Activated effector memory CD4-positive, alpha-beta T cell treated with Interleukin-2 at 50 U/mL for 16 hours (primary cell): ENCODE measurements around the gene SLC16A13.

Experiments used
- DNase-seq: peaks from one replicate; pipeline ENCODE4 v3.0.0-alpha.2; 2020

SLC16A13 gene

DNA sequence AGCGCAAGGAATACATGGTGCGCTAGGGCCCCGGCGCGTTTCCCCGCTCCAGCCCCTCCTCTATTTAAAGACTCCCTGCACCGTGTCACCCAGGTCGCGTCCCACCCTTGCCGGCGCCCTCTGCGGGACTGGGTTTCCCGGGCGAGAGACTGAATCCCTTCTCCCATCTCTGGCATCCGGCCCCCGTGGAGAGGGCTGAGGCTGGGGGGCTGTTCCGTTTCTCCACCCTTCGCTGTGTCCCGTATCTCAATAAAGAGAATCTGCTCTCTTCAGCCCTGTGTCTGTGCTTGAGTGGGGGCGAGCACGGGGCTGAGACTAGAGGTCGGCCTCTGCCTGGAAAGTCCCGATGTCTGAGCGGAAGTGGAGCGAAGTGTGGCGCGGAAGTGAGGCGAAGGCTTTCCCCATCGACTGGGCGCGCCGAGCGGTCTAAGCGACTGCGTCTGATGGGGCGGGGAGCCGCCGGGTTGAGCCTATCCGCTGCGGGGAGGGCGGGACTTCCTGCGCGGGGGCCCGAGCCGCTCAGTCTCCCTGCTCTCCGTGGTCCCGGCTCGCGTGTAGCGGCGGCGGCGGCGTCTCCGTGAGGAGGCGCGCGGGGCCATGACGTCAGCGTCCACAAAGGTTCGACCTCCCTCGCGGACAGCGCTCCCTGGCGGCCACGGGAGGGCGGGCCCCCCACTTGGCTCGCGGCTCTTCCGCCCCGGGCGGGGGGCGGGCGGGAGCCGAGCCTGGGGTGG, 21.4 kb upstream of the SLC16A13 start:
- DNase-seq = peak; percentile 97

DNA sequence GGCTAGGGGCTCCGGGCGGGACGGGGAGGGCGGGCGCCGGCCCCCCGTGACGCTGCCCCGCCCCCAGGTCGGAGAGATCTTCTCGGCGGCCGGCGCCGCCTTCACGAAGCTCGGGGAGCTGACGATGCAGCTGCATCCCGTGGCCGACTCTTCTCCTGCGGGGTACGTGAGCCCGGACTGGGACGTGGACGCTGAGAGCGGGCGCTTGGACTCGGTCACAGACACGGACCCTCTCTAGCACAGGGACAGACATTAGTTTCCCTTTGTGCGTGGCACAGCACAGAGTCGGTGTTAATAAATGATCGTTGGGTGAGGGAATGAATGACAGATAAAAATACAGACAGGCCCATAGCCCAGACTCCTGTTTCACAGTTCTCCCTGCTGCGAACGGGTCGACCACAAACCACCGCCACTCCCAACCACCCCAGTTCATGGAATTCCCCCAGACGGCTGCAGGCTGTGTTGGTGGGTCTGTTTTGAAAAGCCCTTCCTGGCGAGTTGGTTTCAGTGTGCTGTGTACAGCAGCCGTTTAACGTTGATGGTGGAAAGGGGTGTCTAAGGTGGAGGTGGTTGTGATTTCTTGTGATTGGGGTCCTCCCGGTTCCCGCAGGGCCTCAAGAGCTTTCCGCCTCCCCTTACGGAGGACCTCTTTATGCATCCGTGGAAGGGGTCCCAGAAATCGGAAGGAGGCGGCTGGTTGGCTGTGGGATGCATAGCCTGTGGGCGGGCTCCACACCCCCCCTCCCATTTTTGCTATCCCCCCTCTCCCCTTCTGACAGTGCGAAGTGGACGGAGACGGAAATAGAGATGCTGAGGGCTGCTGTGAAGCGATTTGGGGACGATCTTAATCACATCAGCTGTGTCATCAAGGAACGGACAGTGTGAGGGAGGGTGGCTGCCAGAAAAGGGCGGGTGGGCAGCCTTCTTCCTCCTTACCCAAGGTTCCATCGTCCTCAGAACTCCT, 20.5 kb upstream of the SLC16A13 start:
- peak; percentile 66 for DNase-seq

DNA sequence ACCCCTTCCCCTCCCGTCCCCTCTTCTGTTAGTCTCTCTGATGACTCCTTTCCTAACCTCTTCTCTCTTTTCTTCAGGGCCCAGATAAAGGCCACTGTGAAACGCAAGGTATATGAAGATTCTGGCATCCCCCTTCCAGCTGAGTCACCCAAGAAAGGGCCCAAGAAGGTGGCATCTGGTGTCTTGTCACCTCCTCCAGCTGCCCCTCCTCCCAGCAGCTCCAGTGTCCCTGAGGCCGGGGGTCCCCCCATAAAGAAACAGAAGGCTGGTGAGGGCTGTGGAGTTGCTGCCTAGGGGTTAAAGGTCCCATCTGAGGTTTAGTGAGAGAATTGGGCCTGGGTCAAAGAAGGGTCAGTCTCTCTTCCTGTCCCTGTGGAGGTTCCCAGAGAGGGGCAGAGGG, 19.4 kb upstream of the SLC16A13 start:
- no peak for DNase-seq

DNA sequence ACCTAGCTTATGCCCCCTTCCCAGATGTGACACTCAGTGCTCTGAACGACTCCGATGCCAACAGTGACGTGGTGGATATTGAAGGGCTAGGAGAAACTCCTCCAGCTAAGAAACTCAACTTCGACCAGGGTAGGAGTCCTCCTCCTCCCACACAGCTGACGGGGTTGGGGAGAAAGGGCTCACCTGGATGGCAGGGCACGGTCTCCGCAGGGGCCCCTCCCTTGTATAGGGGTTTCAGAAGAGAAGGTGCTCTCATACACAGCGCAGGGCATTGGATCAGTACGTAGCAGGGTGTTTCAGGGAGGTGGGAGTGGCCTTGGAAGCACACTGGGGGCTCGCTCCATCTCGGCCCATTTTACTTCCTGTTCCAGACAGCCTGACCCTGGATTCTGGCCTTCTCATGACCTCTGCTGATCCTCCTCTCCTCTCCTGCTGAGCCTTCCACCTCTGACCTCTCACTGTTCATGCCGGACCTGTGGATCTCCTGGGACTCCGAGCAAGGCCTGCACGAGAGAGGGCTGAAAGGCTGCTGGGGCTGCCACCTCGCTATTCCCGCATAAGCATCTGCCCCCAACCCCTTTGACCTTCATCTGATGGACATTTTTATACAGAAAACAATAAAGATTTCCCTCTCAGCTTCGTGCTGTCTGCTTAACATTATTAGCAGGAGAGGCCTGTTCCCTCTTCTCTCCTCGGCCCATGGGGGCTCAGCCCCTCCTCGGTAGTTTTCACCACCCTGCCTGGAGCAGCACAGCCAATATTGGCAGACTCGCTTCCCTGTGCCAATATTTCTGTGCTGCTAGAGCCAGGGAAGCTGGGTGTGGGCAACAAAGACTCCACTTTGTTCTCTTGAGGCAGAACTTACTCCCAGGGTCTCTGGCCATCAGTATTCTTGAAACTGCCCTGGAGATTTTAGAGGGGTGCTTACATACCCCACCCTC, 18.7 kb upstream of the SLC16A13 start:
- DNase-seq = no peak

DNA sequence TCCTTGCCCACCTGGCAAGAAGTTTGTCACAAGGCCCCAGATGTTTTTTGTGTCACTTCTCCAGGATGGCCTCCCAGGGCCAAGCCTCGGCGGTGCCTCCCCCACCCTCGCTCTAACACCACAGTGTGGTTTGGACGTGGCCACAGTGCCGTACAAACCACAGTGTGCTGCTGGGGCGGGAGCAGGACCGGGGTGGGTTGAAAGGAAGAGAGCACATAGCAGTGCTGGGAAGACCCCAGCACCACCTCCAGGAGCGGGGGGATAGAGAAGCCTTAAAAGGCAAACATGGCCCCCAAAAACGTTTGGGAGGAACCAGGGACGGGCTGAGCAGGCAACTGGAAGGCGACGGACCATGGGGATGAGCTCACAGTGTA, 18.0 kb upstream of the SLC16A13 start:
- no peak for DNase-seq

DNA sequence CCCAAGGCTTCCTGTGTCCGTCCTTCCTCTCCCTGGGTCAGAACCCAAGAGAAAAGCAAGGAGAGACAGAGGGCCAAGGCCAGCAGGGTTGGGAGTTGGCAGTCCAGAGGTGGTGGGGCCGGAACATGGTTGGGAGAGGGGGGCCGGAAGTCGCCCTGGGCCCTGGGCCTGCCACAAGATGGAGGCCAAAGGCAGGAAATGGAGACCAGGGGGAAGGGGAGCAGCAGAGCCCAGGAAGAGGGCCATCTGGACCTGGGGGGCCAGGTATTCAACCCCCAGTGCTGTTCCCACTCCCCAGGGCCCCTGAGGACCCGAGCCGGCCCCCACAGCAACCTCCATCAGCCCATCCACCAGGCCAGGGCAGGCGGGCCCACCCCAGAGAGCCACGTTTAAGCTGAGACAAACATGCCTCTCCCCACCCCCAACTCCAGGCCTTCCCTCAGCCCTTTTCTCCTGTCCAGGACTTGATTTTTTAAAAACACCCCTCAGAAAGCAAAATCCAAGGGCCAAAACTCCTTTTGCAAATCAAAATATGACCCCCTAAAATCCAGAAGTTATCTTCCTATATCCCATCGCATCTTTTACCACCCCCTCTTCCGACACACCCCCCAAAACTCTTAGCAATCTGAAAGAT, 17.4 kb upstream of the SLC16A13 start:
- DNase-seq = no peak

DNA sequence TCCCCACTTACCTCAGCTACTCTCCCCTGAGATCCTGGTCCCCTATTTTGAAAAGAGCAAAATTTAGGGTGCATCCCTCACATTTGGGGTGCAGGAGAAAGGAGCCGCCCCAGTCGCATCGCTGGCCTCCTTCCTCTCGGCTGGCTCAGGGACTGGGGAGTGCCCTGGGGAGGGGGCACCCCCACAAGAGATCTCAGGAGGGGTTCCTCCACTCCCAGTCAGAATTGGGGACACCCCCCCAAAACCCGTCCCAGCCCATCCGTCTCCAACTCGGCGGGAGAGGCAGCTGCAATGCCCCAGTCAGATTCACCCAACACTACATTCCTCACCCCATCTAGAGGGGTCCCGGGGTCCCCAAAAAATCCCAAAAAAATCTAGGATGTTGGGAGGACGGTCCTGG, 16.4 kb upstream of the SLC16A13 start:
- no peak for DNase-seq

DNA sequence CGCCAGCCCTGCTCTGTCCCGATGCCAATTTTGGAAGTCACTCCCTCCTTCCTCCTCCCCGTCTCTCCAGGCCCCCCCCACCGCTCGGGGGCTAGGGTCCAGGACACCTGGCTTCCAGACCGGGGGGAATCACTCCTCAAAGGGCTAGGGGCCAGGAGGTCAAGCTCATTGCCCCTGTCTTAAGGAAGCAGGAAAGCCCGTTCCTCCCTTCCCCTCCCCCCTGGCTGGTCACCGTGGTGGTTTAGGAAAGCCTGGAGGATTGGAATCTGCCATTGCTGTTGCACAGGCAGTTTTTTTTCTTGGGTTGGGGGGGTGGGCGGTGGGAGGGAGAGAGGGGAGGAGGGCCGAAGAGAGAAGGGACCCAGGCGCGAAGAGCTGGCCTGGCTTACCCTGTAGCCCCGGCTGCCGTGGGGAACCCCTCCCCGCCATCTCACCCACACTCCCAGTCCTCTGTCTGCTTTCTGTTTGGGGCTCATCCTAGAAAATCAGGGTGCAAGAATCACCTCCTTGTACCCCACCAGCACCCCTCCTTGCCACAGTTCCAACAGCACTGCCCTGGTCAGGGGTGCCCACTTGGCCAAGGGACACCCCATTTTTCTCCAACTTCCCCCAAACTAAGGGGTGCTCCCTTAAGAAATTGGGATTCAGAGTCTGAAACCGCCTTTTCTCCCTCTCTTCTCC, 15.8 kb upstream of the SLC16A13 start:
- DNase-seq = no peak

DNA sequence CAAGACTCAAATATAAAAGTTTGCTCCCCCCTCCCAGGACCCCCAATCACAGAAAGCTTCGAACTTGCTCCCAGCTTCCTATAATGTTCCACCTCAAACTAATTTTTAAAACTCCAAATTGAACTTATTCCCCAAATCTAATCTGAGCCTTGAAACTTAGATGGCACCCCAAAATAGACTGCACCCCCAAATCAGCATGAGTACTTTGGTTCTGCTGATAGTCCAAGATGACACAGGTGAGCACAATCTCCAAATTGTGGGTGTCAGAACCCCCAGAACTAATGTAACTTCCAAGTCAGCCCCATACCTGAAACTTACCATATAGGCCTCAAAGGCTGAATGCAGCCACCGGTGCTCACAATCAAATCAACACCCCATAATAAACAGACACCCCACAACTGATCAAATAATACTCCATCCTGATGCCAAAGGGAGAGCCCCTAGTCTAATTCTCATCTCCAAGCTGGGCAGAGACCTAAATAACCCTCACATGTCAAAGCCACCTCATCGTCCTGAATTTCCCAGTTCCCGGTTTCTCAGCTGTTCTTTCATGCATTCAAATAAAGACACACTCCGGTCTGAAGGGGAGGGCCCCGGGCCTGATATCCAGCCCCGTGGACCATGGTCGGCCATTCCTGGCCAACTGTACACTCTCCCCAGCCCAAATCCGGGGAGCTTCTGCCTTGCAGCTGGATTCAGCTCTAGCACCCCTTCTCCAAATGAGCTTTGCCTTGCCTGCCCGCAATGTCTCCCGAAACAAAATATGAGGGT, 14.7 kb upstream of the SLC16A13 start:
- DNase-seq = no peak

DNA sequence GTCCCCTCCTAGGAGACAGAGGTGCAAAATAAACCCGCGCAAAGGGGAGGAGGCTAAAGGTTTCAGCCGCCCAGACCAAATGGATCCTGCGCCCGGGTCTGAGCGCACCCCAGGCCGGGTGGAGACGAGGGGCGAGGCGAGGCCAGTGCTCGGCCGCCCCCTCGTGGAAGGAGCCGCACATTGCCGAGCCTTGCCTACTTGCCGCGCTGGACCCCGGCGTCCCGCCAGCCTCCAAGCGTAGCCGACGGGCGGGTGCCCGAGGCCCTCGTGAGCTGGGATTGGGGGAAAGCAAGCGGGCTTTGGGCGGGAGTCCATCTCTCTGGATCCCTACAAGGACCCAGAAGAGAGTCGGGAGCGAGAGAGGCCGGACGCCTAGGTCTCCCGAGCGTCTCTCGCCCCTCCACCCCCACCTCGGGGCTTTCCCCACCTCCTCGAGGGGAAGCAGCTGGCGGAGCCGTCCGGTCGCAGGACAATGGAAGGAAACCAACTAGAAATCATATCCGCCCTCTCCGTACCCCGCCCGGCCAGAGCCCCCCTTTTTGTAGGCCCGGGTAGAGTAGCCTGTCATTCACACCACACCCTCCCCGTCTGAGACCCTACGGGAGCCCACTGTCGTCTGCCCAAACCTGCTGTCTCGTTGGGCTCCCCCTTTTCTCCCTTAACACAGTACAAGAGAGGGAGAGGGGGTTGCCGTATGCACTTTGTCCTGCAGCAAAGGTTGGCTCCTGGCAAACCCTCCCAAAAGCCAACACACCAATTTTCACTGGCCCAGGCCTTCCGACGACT, 13.6 kb upstream of the SLC16A13 start:
- DNase-seq = peak; percentile 69

DNA sequence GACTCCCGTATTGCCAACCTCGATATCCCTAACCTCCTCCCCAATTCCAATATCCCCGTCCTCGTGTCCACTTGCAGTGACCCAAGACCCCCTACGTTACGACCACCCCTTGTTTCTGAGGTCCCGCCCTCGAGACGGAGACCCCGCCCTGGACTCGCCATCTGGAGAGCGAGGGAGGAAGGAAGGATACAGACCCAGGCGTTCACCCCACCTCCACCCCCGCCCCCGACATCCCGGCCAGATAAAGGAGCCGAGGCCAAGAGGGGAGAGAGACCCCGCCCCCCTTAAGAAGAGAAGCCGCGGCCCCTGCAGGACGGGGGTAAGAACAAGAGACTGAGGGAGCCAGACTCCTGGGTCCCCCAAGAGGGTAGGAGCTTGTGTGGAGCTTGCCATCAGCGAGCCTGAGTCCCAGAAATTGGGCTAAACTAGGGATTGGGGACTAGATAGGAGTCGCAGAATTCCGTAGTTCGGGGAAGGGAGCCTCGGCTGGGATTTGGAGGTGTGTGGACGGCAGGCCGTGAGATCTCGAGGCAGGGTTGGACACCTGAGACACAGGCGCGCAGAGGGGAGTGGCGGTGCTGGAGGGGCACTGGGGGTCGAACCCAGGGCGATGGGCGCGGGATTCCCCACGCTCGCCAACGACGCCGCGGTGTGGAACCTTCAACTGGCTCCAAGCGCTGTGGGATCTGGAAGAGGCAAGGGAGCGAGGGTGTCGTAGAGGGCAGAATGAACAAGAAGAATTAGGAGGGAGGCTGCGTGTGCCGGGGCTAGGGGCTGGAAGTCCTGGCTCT, 12.8 kb upstream of the SLC16A13 start, which contains the start of gene BCL6B:
TSS of gene BCL6B (plus strand) at position 270 of the 791 bp plus-strand sequence. CDS start 622 bp downstream, outside the sequence.
- no peak for DNase-seq

DNA sequence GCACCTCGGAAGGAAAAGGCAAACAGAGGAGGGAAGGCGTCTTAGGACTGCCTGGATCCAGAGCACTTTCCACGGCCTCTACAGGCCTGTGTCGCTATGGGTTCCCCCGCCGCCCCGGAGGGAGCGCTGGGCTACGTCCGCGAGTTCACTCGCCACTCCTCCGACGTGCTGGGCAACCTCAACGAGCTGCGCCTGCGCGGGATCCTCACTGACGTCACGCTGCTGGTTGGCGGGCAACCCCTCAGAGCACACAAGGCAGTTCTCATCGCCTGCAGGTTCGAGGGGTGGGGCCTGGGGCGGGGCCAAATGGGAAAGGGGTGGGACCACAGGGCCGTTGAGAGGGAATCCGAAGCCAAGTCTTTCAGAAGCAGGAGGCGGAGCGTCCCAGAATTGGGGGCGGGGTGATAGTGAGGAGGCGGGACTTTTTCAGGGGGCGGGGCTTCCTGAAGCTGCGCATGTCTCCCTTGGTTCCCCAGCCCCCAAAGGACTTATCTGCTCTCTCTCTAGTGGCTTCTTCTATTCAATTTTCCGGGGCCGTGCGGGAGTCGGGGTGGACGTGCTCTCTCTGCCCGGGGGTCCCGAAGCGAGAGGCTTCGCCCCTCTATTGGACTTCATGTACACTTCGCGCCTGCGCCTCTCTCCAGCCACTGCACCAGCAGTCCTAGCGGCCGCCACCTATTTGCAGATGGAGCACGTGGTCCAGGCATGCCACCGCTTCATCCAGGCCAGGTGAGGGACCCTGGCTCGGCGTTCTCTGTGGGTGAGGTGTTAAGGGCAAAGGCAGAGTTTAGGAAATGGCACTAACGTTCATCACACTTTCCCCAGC, 12.0 kb upstream of the SLC16A13 start:
- DNase-seq = peak; percentile 85

DNA sequence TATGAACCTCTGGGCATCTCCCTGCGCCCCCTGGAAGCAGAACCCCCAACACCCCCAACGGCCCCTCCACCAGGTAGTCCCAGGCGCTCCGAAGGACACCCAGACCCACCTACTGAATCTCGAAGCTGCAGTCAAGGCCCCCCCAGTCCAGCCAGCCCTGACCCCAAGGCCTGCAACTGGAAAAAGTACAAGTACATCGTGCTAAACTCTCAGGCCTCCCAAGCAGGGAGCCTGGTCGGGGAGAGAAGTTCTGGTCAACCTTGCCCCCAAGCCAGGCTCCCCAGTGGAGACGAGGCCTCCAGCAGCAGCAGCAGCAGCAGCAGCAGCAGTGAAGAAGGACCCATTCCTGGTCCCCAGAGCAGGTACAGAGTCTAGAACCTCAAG, 11.4 kb upstream of the SLC16A13 start:
- DNase-seq = no peak

DNA sequence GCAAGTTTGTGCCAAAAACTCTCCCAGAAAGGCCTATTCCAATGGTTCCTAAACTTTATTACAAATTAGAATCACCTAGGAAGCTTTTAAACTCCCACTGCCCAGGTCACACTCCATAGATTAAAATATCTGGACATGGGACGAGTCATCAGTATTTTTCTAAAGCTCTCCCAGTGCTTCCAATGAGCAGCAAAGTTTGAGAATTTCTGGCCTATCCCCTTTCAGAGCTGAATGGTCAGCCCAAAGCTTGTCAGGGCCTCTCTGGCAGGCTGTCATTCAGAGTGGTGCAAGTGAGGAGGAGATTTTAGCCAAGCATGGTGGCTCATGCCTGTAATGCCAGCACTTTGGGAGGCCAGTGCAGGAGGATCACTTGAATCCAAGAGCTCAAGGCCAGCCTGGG, 10.6 kb upstream of the SLC16A13 start:
- no peak for DNase-seq

DNA sequence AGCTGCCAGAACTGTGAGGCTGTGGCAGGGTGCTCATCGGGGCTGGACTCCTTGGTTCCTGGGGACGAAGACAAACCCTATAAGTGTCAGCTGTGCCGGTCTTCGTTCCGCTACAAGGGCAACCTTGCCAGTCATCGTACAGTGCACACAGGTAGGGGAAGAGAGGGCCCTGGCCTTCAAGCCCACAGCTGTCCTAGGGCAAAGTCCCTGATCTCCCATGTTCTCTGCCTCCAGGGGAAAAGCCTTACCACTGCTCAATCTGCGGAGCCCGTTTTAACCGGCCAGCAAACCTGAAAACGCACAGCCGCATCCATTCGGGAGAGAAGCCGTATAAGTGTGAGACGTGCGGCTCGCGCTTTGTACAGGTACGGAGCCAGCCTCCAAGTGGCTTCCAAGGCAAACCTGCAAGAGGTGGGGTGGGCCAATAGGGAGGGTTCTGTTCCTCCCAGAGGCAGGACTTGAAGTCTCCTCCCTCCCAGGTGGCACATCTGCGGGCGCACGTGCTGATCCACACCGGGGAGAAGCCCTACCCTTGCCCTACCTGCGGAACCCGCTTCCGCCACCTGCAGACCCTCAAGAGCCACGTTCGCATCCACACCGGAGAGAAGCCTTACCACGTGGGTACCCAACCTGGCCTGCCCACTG, 9.2 kb upstream of the SLC16A13 start:
- DNase-seq = no peak

DNA sequence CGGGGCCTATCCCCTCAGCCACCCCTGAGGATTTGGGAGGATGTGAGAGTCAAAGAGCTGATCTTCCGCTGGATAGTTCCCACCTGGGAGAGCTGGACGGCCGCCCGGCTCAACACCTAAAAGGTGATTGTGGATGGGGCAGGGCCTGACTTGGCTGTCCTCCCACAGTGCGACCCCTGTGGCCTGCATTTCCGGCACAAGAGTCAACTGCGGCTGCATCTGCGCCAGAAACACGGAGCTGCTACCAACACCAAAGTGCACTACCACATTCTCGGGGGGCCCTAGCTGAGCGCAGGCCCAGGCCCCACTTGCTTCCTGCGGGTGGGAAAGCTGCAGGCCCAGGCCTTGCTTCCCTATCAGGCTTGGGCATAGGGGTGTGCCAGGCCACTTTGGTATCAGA, 8.5 kb upstream of the SLC16A13 start:
- DNase-seq = no peak

DNA sequence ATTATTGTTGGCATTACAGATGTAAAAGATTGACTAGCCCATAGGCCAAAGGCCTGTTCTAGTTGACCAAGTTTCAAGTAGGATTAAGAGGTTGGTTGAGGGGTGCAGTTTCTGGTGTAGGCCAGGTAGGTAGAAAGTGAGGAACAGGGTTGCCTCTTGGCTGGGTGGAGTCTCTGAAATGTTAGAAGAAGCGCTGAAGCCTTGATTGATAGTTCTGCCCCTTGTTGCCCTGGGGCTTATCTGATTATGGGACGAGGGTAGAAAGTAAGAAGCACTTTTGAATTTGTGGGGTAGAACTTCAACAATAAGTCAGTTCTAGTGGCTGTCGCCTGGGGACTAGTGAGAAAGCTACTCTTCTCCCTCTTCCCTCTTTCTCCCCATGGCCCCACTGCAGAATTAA, 6.7 kb upstream of the SLC16A13 start:
- DNase-seq = no peak

DNA sequence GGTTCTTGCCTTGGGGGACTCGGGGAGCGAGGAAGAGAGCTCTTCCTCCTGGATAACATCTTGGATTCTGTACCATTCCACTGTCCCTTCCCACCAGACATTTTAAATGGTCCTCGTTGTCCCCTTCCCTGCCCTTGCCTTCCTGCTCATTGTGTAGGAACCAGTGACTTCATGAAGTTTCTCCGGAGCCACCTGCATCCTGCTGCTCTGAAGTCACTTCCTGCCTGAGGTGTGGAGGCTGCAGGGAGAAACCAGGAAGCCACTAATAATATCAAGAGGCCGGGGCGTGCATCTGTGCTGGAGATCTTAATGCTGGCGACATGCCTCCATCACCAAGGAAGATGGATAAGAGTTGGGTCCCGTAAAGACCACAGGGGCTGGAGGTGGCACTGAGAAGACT, 6.2 kb upstream of the SLC16A13 start:
- no peak for DNase-seq
